CD4-positive, CD25-positive, alpha-beta regulatory T cell (primary cell): ENCODE measurements around the gene CRY1. TPM values are rescaled to one million over a fixed set of nuclear protein-coding genes. Genes with fewer than 3 reads are reported as not detected.

Source experiments
- ATAC-seq, 2 donors: fragments of 150-1000 bp; cut with Tn5 transposase; one replicate each; pipeline ENCODE4 v1.10.0; 2021; ENCODE audit warnings: low read depth in 2 of 2, moderate number of reproducible peaks in 2 of 2, moderate library complexity in 1 of 2
- DNase-seq, 3 donors: peaks; one replicate each; pipeline versions ENCODE4 v3.0.0 to v3.0.0-alpha.2; 2012 to 2022; ENCODE audit warnings: mixed read lengths in 1 of 3
- H3K27ac ChIP-seq: one replicate; pipeline ENCODE4 v1.7.0; 2013; ENCODE audit warnings: mild to moderate bottlenecking, low read length; ENCODE audit not compliant: insufficient read depth, poor library complexity, severe bottlenecking
- H3K27me3 ChIP-seq: one replicate; pipeline ENCODE4 v1.7.0; 2013; ENCODE audit warnings: low read length; ENCODE audit not compliant: control insufficient read depth, insufficient read depth
- H3K36me3 ChIP-seq: one replicate; pipeline ENCODE4 v1.7.0; 2013; ENCODE audit warnings: mild to moderate bottlenecking, low read length, moderate library complexity; ENCODE audit not compliant: control insufficient read depth, insufficient read depth
- H3K4me1 ChIP-seq: 2 replicates; pipeline ENCODE4 v1.7.0; 2013; ENCODE audit warnings: mild to moderate bottlenecking, low read length; ENCODE audit not compliant: insufficient read depth, control insufficient read depth, poor library complexity, severe bottlenecking
- H3K4me3 ChIP-seq: one replicate; pipeline ENCODE4 v1.7.0; 2013; ENCODE audit warnings: low read depth, mild to moderate bottlenecking, low read length, moderate library complexity
- H3K9me3 ChIP-seq, 2 experiments: 1 replicate in 1 of 2; 2 replicates in 1 of 2; pipeline ENCODE4 v1.7.0; 2013; ENCODE audit warnings: low read length in 2 of 2, mild to moderate bottlenecking in 1 of 2, moderate library complexity in 1 of 2; ENCODE audit not compliant: control insufficient read depth in 2 of 2
- H3K27ac Mint-ChIP-seq, 3 donors: one replicate each; pipeline ENCODE4 v1.8.0; 2020 to 2022; ENCODE audit warnings: mild to moderate bottlenecking in 3 of 3, mixed read lengths in 3 of 3, moderate library complexity in 2 of 3
- H3K27me3 Mint-ChIP-seq: one replicate; pipeline ENCODE4 v1.8.0; 2022; ENCODE audit warnings: mild to moderate bottlenecking, mixed read lengths
- H3K36me3 Mint-ChIP-seq: one replicate; pipeline ENCODE4 v1.8.0; 2020; ENCODE audit warnings: mixed read lengths
- H3K4me1 Mint-ChIP-seq, 4 donors: one replicate each; pipeline ENCODE4 v1.8.0; 2020 to 2022; ENCODE audit warnings: mixed read lengths in 4 of 4, mild to moderate bottlenecking in 1 of 4
- H3K4me3 Mint-ChIP-seq, 4 donors: one replicate each; pipeline ENCODE4 v1.8.0; 2020 to 2022; ENCODE audit warnings: mild to moderate bottlenecking in 4 of 4, mixed read lengths in 4 of 4, moderate library complexity in 3 of 4
- H3K9me3 Mint-ChIP-seq, 7 donors: one replicate each; pipeline ENCODE4 v1.8.0; 2020 to 2022; ENCODE audit warnings: mixed read lengths in 7 of 7, mild to moderate bottlenecking in 3 of 7, moderate library complexity in 2 of 7
- polyA plus RNA-seq, 4 donors: library from polyadenylated mRNA; unstranded; fragments of 300-500 nt; fragmentation: Illumina TruSeq; gene quantifications; one replicate each; pipeline ENCODE4 v1.2.3, GENCODE V29; 2021
- total RNA-seq: library from RNA; stranded (reverse); gene quantifications from one replicate; pipeline ENCODE4 v1.2.3, GENCODE V29; 2022

Gene CRY1
- total and polyA plus RNA-seq, 5 donors from 2014 or later, result 26.7 to 91.1 (median 31.4) TPM

- H3K9me3 Mint-ChIP-seq, result no peaks in the 10 kb centered on the region
- Histone ChIP-seq H3K27me3 (peaks cover 6% of the 10 kb centered on the region), H3K4me1 (no peaks in the 10 kb centered on the region), H3K9me3 (no peaks in the 10 kb centered on the region), H3K4me3 (no peak overlapping the region), H3K36me3 (no peaks in the 10 kb centered on the region), H3K27ac (no peak overlapping the region)
- no peaks in the 10 kb centered on the region for H3K4me1 Mint-ChIP-seq
- no peak for DNase-seq
- ATAC-seq, result no peak
- H3K27ac Mint-ChIP-seq, result no peak overlapping the region
- H3K4me3 Mint-ChIP-seq, result no peak overlapping the region
- no peaks in the 10 kb centered on the region for H3K36me3 Mint-ChIP-seq
- H3K27me3 Mint-ChIP-seq, result peaks cover 8% of the 10 kb centered on the region
Measured at GRCh38 chr12:107130830-107131611, 37.7 kb upstream of the CRY1 start.

- H3K4me1 Mint-ChIP-seq, result no peaks in the 10 kb centered on the region
- DNase-seq (no peak), ATAC-seq (no peak)
- H3K9me3 ChIP-seq, result no peaks in the 10 kb centered on the region
- H3K27ac ChIP-seq, result no peak overlapping the region
- no peaks in the 10 kb centered on the region for H3K36me3 Mint-ChIP-seq
- H3K4me1 ChIP-seq, result no peaks in the 10 kb centered on the region
- no peak overlapping the region for H3K27ac Mint-ChIP-seq
- H3K4me3 ChIP-seq, result no peak overlapping the region
- H3K27me3 ChIP-seq, result peaks cover 8% of the 10 kb centered on the region
- H3K36me3 ChIP-seq, result no peaks in the 10 kb centered on the region
- H3K4me3 Mint-ChIP-seq, result no peak overlapping the region
- H3K9me3 Mint-ChIP-seq, result no peaks in the 10 kb centered on the region
- peaks cover 19% of the 10 kb centered on the region for H3K27me3 Mint-ChIP-seq
Measured at GRCh38 chr12:107129315-107129930, 36.1 kb upstream of the CRY1 start.

- H3K4me1 Mint-ChIP-seq, result no peaks in the 10 kb centered on the region
Measured at GRCh38 chr12:107127482-107128430, 34.4 kb upstream of the CRY1 start.

GRCh38 chr12:107126796-107127481 lies 33.6 kb upstream of the CRY1 start:
- no peak for DNase-seq
- H3K27me3 ChIP-seq, result peaks cover 14% of the 10 kb centered on the region
- H3K27ac ChIP-seq, result no peak overlapping the region
- Mint-ChIP-seq H3K27ac (no peak overlapping the region), H3K9me3 (no peaks in the 10 kb centered on the region), H3K4me1 (no peaks in the 10 kb centered on the region), H3K27me3 (peaks cover 34% of the 10 kb centered on the region), H3K4me3 (no peak overlapping the region), H3K36me3 (no peaks in the 10 kb centered on the region)
- no peaks in the 10 kb centered on the region for H3K36me3 ChIP-seq
- no peaks in the 10 kb centered on the region for H3K4me1 ChIP-seq
- H3K4me3 ChIP-seq, result no peak overlapping the region
- H3K9me3 ChIP-seq, result no peaks in the 10 kb centered on the region
- ATAC-seq, result no peak

More at GRCh38 chr12:107127482-107128430, 34.4 kb upstream of the CRY1 start:
- Mint-ChIP-seq H3K27me3 (peaks cover 28% of the 10 kb centered on the region), H3K36me3 (no peaks in the 10 kb centered on the region), H3K9me3 (no peaks in the 10 kb centered on the region), H3K4me3 (no peak overlapping the region), H3K27ac (no peak overlapping the region)
- Histone ChIP-seq H3K27ac (no peak overlapping the region), H3K9me3 (no peaks in the 10 kb centered on the region), H3K4me1 (no peaks in the 10 kb centered on the region), H3K27me3 (peaks cover 12% of the 10 kb centered on the region), H3K36me3 (no peaks in the 10 kb centered on the region), H3K4me3 (no peak overlapping the region)
- no peak for ATAC-seq
- DNase-seq, result no peak

- H3K27ac Mint-ChIP-seq, result peak overlapping the region in 1 of 3 donors; percentile 16
- no peaks in the 10 kb centered on the region for H3K9me3 Mint-ChIP-seq
- Histone ChIP-seq H3K27me3 (peaks cover 17% of the 10 kb centered on the region), H3K4me3 (no peak overlapping the region), H3K4me1 (no peaks in the 10 kb centered on the region), H3K27ac (no peak overlapping the region), H3K9me3 (no peaks in the 10 kb centered on the region), H3K36me3 (no peaks in the 10 kb centered on the region)
- ATAC-seq (no peak), DNase-seq (no peak)
- peaks cover 36% of the 10 kb centered on the region for H3K27me3 Mint-ChIP-seq
- H3K4me3 Mint-ChIP-seq, result no peak overlapping the region
- H3K4me1 Mint-ChIP-seq, result no peaks in the 10 kb centered on the region
- no peaks in the 10 kb centered on the region for H3K36me3 Mint-ChIP-seq
Measured at GRCh38 chr12:107125833-107126232, 32.5 kb upstream of the CRY1 start.

- no peaks in the 10 kb centered on the region for H3K4me1 Mint-ChIP-seq
- no peak overlapping the region for H3K27ac Mint-ChIP-seq
- no peaks in the 10 kb centered on the region for H3K9me3 Mint-ChIP-seq
- Histone ChIP-seq H3K9me3 (no peaks in the 10 kb centered on the region), H3K27me3 (peaks cover 19% of the 10 kb centered on the region), H3K4me1 (no peaks in the 10 kb centered on the region), H3K27ac (no peak overlapping the region), H3K4me3 (no peak overlapping the region), H3K36me3 (no peaks in the 10 kb centered on the region)
- ATAC-seq (no peak), DNase-seq (no peak)
- H3K27me3 Mint-ChIP-seq, result peaks cover 51% of the 10 kb centered on the region
- no peaks in the 10 kb centered on the region for H3K36me3 Mint-ChIP-seq
- no peak overlapping the region for H3K4me3 Mint-ChIP-seq
Measured at GRCh38 chr12:107122452-107122958, 29.2 kb upstream of the CRY1 start.

GRCh38 chr12:107119091-107119490 lies 25.7 kb upstream of the CRY1 start:
- no peak overlapping the region for H3K4me3 ChIP-seq
- H3K9me3 ChIP-seq, result no peaks in the 10 kb centered on the region
- DNase-seq (no peak), ATAC-seq (no peak)
- H3K27ac ChIP-seq, result no peak overlapping the region
- H3K36me3 Mint-ChIP-seq, result no peaks in the 10 kb centered on the region
- no peaks in the 10 kb centered on the region for H3K4me1 Mint-ChIP-seq
- no peaks in the 10 kb centered on the region for H3K36me3 ChIP-seq
- peaks cover 52% of the 10 kb centered on the region for H3K27me3 Mint-ChIP-seq
- no peaks in the 10 kb centered on the region for H3K4me1 ChIP-seq
- H3K4me3 Mint-ChIP-seq, result no peak overlapping the region
- no peak overlapping the region for H3K27ac Mint-ChIP-seq
- no peaks in the 10 kb centered on the region for H3K9me3 Mint-ChIP-seq
- H3K27me3 ChIP-seq, result peaks cover 28% of the 10 kb centered on the region
